HCT116 (cell line): ENCODE measurements around the gene SOCS1. TPM values are rescaled to one million over a fixed set of nuclear protein-coding genes. Genes with fewer than 3 reads are reported as not detected.
A peak's percentile ranks its signal among the peaks of the same experiment; 100 is the strongest.

Experiments
- ATAC-seq: fragments of 200-7000 bp; cut with Tn5 transposase; 2 replicates; pipeline ENCODE4 v1.9.1; 2020; ENCODE audit warnings: mild to moderate bottlenecking, moderate library complexity
- BruUV-seq: library from RNA; stranded (reverse); fragments of 400-500 nt; replicated peaks from 2 replicates; lab custom pipeline; 2021; lab: Mats Ljungman, UMichigan
- CTCF ChIA-PET: fragments of 300-600 bp; sonication (Branson Sonifier 250); formaldehyde crosslinking; loops from one replicate; lab custom pipeline; 2021; ENCODE audit warnings: antibody characterized with exemption; lab: Charles Lee
- POLR2A ChIA-PET: fragments of 300-600, 350-600 bp; sonication (Branson Sonifier 250); formaldehyde crosslinking; loops from one replicate; lab custom pipeline; 2021; ENCODE audit warnings: antibody characterized with exemption; lab: Charles Lee
- RAD21 ChIA-PET, 2 experiments: fragments of 300-600 bp; sonication (Branson Sonifier 250); formaldehyde crosslinking; loops; one replicate each; lab custom pipeline; 2023; ENCODE audit warnings: low total read pairs in 2 of 2; ENCODE audit not compliant: uncharacterized antibody in 2 of 2, unreplicated experiment in 2 of 2, low non-redundant PET in 1 of 2; lab: Charles Lee
- DNase-seq: peaks from one replicate; pipeline ENCODE4 v3.0.0-alpha.2; 2010; ENCODE audit warnings: low read depth, low spot score
- H2AFZ ChIP-seq: fragments of 200-600 bp; shearing (Covaris generic), sonication (generic); 2 replicates; pipeline ENCODE4 v1.6.1; 2017; ENCODE audit warnings: low read depth, mixed run types, mixed read lengths, antibody characterized with exemption, low read length; ENCODE audit not compliant: poor library complexity, severe bottlenecking
- H3K27ac ChIP-seq: 2 replicates; pipeline ENCODE4 v1.5.1; 2012; ENCODE audit warnings: low read depth, low read length
- H3K27me3 ChIP-seq: fragments of 200-600 bp; sonication (generic); 2 replicates; pipeline ENCODE4 v1.6.1; 2016; ENCODE audit warnings: mixed run types, low read length, mixed read lengths; ENCODE audit not compliant: insufficient read depth
- H3K36me3 ChIP-seq, 2 experiments: fragments of 200-500 bp in 1 of 2; fragments of 200-600 bp in 1 of 2; sonication (Bioruptor generic) in 1 of 2; sonication (generic) in 1 of 2; 2 replicates each; pipeline versions ENCODE4 v1.5.1 to v1.6.1; 2014 to 2016; ENCODE audit warnings: low read length in 2 of 2, inconsistent platforms in 1 of 2, mixed read lengths in 1 of 2, mixed run types in 1 of 2; ENCODE audit not compliant: insufficient read depth in 2 of 2, control insufficient read depth in 1 of 2
- H3K4me1 ChIP-seq, 2 experiments: fragments of 200-600 bp in 1 of 2; sonication (generic) in 1 of 2; 2 replicates each; pipeline versions ENCODE4 v1.5.1 to v1.6.1; 2012 to 2017; ENCODE audit warnings: low read length in 2 of 2, inconsistent platforms in 1 of 2, mild to moderate bottlenecking in 1 of 2, mixed read lengths in 1 of 2, mixed run types in 1 of 2, moderate library complexity in 1 of 2; ENCODE audit not compliant: insufficient read depth in 2 of 2, control insufficient read depth in 1 of 2
- H3K4me2 ChIP-seq: fragments of 200-600 bp; sonication (generic); 2 replicates; pipeline ENCODE4 v1.6.1; 2017; ENCODE audit warnings: mixed run types, low read length, mixed read lengths
- H3K4me3 ChIP-seq, 2 experiments: fragments of 200-600 bp in 1 of 2; sonication (generic) in 1 of 2; replicated peaks in 1 of 2; 2 replicates each; pipeline ENCODE4 v1.5.1; 2011 to 2016; ENCODE audit warnings: low read length in 2 of 2, control low read depth in 1 of 2, low read depth in 1 of 2, mild to moderate bottlenecking in 1 of 2, mixed read lengths in 1 of 2, mixed run types in 1 of 2
- H3K79me2 ChIP-seq: fragments of 200-600 bp; sonication (generic); 2 replicates; pipeline ENCODE4 v1.6.1; 2017; ENCODE audit warnings: mild to moderate bottlenecking, mixed run types, low read length, moderate library complexity, mixed read lengths; ENCODE audit not compliant: insufficient read depth
- H3K9ac ChIP-seq: fragments of 200-600 bp; sonication (generic); 2 replicates; pipeline ENCODE4 v1.6.1; 2016; ENCODE audit warnings: low read length, mixed read lengths
- H3K9me2 ChIP-seq: fragments of 200-600 bp; sonication (generic), shearing (Covaris generic); 2 replicates; pipeline ENCODE4 v1.6.1; 2017; ENCODE audit warnings: mixed run types, mild to moderate bottlenecking, moderate library complexity; ENCODE audit not compliant: insufficient read depth
- H3K9me3 ChIP-seq, 2 experiments: fragments of 200-500 bp in 1 of 2; fragments of 200-600 bp in 1 of 2; sonication (Bioruptor generic) in 1 of 2; sonication (generic) in 1 of 2; 2 replicates each; pipeline ENCODE4 v1.6.1; 2014 to 2017; ENCODE audit warnings: low read length in 2 of 2, mixed read lengths in 2 of 2, inconsistent platforms in 1 of 2, low read depth in 1 of 2, mild to moderate bottlenecking in 1 of 2, mixed run types in 1 of 2, moderate library complexity in 1 of 2; ENCODE audit not compliant: control insufficient read depth in 1 of 2, insufficient read depth in 1 of 2
- H4K20me1 ChIP-seq: fragments of 200-600 bp; sonication (generic), shearing (Covaris generic); 2 replicates; pipeline ENCODE4 v1.6.1; 2017; ENCODE audit warnings: mixed run types, mild to moderate bottlenecking, moderate library complexity; ENCODE audit not compliant: insufficient read depth
- CEBPB ChIP-seq: IDR thresholded peaks from 2 replicates; pipeline ENCODE4 v1.6.1; 2012; ENCODE audit warnings: low read depth
- POLR2A ChIP-seq: IDR thresholded peaks from 2 replicates; pipeline ENCODE4 v1.7.0; 2011; ENCODE audit warnings: borderline replicate concordance; ENCODE audit not compliant: insufficient read depth, insufficient read length; ENCODE audit errors: extremely low read depth
- SP1 ChIP-seq: IDR thresholded peaks from 2 replicates; pipeline ENCODE4 v1.6.1; 2012; ENCODE audit warnings: low read depth
- ZFX ChIP-seq: fragments of 450-650 bp; IDR thresholded peaks from 2 replicates; pipeline ENCODE4 v1.6.1; 2017
- intact Hi-C: fragments of 100-400 bp; cut with micrococcal nuclease; formaldehyde crosslinking; loops from 2 replicates; pipeline ENCODE4 v1.10.0; 2022
- total RNA-seq: library from RNA; stranded (reverse); gene quantifications from one replicate; pipeline ENCODE4 v1.2.1, GENCODE V29; 2021; ENCODE audit not compliant: unreplicated experiment
- TF ChIP-seq, protein P1 (sequence below): IDR thresholded peaks from 2 replicates; pipeline ENCODE4 v1.6.1; 2012

SOCS1 gene
- total RNA-seq, 1 experiment from 2014 or later, result 4.9 TPM

DNA sequence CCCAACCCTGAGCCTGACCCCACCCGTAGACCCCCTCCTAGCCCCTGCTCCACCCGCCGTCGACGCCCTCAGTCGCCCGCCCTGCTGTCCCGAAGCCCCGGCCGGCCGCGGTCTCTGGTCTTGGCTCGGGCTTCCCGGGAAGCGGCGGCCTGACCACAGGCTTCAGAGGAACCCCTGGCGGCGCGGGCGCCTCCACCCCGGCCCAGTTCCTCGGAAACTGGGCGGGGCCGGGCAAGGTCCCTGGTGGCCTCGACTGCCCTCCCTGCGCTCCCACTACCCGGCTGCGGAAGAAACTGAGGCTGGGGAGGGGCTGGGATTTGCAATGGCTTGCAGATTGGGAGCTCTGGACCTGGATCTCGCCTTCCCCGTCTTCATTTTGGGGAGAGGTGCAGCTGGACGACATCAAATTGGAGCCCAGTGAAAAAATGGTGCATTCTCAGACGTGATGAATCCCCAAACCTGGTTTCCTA, 692 bp upstream of the SOCS1 start:
- H3K27ac ChIP-seq, result peak overlapping the region; percentile 85
- H3K9me2 ChIP-seq, result no peaks in the 10 kb centered on the region
- no peak for DNase-seq
- no peak overlapping the region for H2AFZ ChIP-seq
- peak overlapping the region; percentile 72 for H3K9ac ChIP-seq
- peak overlapping the region; percentile 96 for H3K4me2 ChIP-seq
- intact Hi-C loops, result loop anchor here (1.0 to 5.0 kb wide), 5 partner anchors 100 to 556 kb away; no protein-coding TSS in a partner anchor
- TSS peak; percentile 46 for BruUV-seq
- POLR2A ChIA-PET, result interaction anchor here (0.6 to 4.0 kb wide), 38 partner anchors 9 to 383 kb away, joined by 3 to 30 read pairs (median 5); partner anchors contain the start of genes PRM3 and TNP2
- RAD21 ChIA-PET, result interaction anchor here (1.0 to 2.4 kb wide), 8 partner anchors 101 to 293 kb away, joined by 3 to 19 read pairs (median 4); no protein-coding TSS in a partner anchor
- CTCF ChIA-PET, result interaction anchor here (0.5 to 3.0 kb wide), 20 partner anchors 10 to 339 kb away, joined by 3 to 55 read pairs (median 4); partner anchors contain the start of gene DEXI
- H3K4me1 ChIP-seq, result peaks cover 8 to 31% of the 10 kb centered on the region in 2 experiments; a peak in 3 of 4 replicates
- no peaks in the 10 kb centered on the region for H3K9me3 ChIP-seq
- H3K79me2 ChIP-seq, result no peaks in the 10 kb centered on the region
- H3K36me3 ChIP-seq, result no peaks in the 10 kb centered on the region
- no peaks in the 10 kb centered on the region for H3K27me3 ChIP-seq
- ATAC-seq, result peak; percentile 12
- TF ChIP-seq SP1 (no peak), ZFX (peak; percentile 3; the same call in 1 of the 2 replicates)
- peak overlapping the region; percentile 70 to 79 for H3K4me3 ChIP-seq
- H4K20me1 ChIP-seq, result no peaks in the 10 kb centered on the region

DNA sequence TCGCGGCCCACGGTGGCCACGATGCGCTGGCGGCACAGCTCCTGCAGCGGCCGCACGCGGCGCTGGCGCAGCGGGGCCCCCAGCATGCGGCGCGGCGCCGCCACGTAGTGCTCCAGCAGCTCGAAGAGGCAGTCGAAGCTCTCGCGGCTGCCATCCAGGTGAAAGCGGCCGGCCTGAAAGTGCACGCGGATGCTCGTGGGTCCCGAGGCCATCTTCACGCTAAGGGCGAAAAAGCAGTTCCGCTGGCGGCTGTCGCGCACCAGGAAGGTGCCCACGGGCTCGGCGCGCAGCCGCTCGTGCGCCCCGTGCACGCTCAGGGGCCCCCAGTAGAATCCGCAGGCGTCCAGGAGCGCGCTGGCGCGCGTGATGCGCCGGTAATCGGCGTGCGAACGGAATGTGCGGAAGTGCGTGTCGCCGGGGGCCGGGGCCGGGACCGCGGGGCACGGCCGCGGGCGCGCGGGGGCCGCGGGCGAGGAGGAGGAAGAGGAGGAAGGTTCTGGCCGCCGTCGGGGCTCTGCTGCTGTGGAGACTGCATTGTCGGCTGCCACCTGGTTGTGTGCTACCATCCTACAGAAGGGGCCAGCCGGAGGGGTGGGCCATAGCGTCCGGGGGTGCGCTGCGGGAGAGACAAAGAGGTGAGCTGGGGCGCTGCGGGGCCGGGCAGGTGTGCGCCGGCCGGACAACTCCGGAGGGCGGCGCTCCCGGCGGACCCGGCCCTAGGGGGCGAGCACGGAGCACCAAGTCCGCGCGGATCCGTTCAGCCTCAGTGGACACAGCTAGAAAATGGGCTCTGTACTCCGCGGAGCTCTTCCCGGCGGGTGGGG, 879 bp downstream of the SOCS1 start:
- ATAC-seq, result no peak; the same call in 1 of the 2 replicates
- no peaks in the 10 kb centered on the region for H3K9me2 ChIP-seq
- ChIA-PET CTCF (interaction anchor here (0.9 to 3.0 kb wide), 17 partner anchors 9 to 306 kb away, joined by 3 to 55 read pairs (median 5); no protein-coding TSS in a partner anchor), POLR2A (interaction anchor here (0.6 to 4.0 kb wide), 35 partner anchors 8 to 313 kb away, joined by 3 to 30 read pairs (median 5); partner anchors contain the start of genes DEXI, PRM3 and TNP2), RAD21 (interaction anchor here (0.6 to 2.4 kb wide), 10 partner anchors 102 to 284 kb away, joined by 3 to 19 read pairs (median 4); no protein-coding TSS in a partner anchor)
- H3K79me2 ChIP-seq, result no peaks in the 10 kb centered on the region
- BruUV-seq, result no TSS peak
- H3K27me3 ChIP-seq, result no peaks in the 10 kb centered on the region
- TF ChIP-seq POLR2A (no peak), SP1 (no peak), CEBPB (no peak)
- TF ChIP-seq, protein P1, sequence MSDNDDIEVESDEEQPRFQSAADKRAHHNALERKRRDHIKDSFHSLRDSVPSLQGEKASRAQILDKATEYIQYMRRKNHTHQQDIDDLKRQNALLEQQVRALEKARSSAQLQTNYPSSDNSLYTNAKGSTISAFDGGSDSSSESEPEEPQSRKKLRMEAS, result peak; percentile 86
- intact Hi-C loops, result loop anchor here (5.0 kb wide), 2 partner anchors 117 to 557 kb away; no protein-coding TSS in a partner anchor
- H3K27ac ChIP-seq, result peak overlapping the region; percentile 85
- H3K4me1 ChIP-seq, result peaks cover 10 to 31% of the 10 kb centered on the region in 2 experiments; a peak in 3 of 4 replicates
- peak overlapping the region; percentile 49 to 79 for H3K4me3 ChIP-seq
- no peaks in the 10 kb centered on the region for H4K20me1 ChIP-seq
- no peak for DNase-seq
- no peaks in the 10 kb centered on the region for H3K9me3 ChIP-seq
- H3K9ac ChIP-seq, result peak overlapping the region; percentile 63
- no peak overlapping the region for H2AFZ ChIP-seq
- H3K36me3 ChIP-seq, result no peaks in the 10 kb centered on the region
- H3K4me2 ChIP-seq, result peak overlapping the region; percentile 96
